ENCODE measurements around the gene FRMD3.

FRMD3 gene

GRCh38 chr9:83355729-83356151 lies 182.5 kb downstream of the FRMD3 start:
- Histone ChIP-seq H3K27ac (no peak overlapping the region), H3K9me3 (ENCODE audit: severe bottlenecking) (no peaks in the 10 kb centered on the region), H3K36me3 (no peaks in the 10 kb centered on the region), H3K27me3 (ENCODE audit: insufficient read depth, low read depth, severe bottlenecking) (no peaks in the 10 kb centered on the region), H3K4me3 (ENCODE audit: low read depth, low read length) (no peak overlapping the region)
- TF ChIP-seq CTCF (IDR thresholded peaks at IDR 0.05; ENCODE audit: low read depth, low read length), result no peak
- DNase-seq, result no peak

- TF ChIP-seq CTCF (IDR thresholded peaks at IDR 0.05; ENCODE audit: low read depth, low read length), result no peak
- no peaks in the 10 kb centered on the region for H3K36me3 ChIP-seq
- H3K27me3 ChIP-seq (ENCODE audit: insufficient read depth, low read depth, severe bottlenecking), result no peaks in the 10 kb centered on the region
- DNase-seq, result no peak
- no peaks in the 10 kb centered on the region for H3K9me3 ChIP-seq (ENCODE audit: severe bottlenecking)
- no peak overlapping the region for H3K27ac ChIP-seq
- no peak overlapping the region for H3K4me3 ChIP-seq (ENCODE audit: low read depth, low read length)
Measured at GRCh38 chr9:83355024-83355444, 183.2 kb downstream of the FRMD3 start.

- Histone ChIP-seq H3K27ac (no peak overlapping the region), H3K27me3 (ENCODE audit: insufficient read depth, low read depth, severe bottlenecking) (no peaks in the 10 kb centered on the region), H3K9me3 (ENCODE audit: severe bottlenecking) (no peaks in the 10 kb centered on the region), H3K36me3 (no peaks in the 10 kb centered on the region), H3K4me3 (ENCODE audit: low read depth, low read length) (peak overlapping the region; percentile 2; the same call in 1 of the 2 replicates)
- peak; percentile 53 for DNase-seq
- no peak for TF ChIP-seq CTCF (IDR thresholded peaks at IDR 0.05; ENCODE audit: low read depth, low read length)
Measured at GRCh38 chr9:83349031-83349430, 189.2 kb downstream of the FRMD3 start.

GRCh38 chr9:83346655-83347420 lies 191.4 kb downstream of the FRMD3 start:
- no peak for TF ChIP-seq CTCF (IDR thresholded peaks at IDR 0.05; ENCODE audit: low read depth, low read length)
- H3K27me3 ChIP-seq (ENCODE audit: insufficient read depth, low read depth, severe bottlenecking), result no peaks in the 10 kb centered on the region
- H3K9me3 ChIP-seq (ENCODE audit: severe bottlenecking), result no peaks in the 10 kb centered on the region
- peak; percentile 20 for DNase-seq
- no peak overlapping the region for H3K27ac ChIP-seq
- H3K36me3 ChIP-seq, result no peaks in the 10 kb centered on the region
- no peak overlapping the region for H3K4me3 ChIP-seq (ENCODE audit: low read depth, low read length)

- TF ChIP-seq CTCF (IDR thresholded peaks at IDR 0.05; ENCODE audit: low read depth, low read length), result no peak
- H3K4me3 ChIP-seq (ENCODE audit: low read depth, low read length), result no peak overlapping the region
- H3K36me3 ChIP-seq, result no peaks in the 10 kb centered on the region
- H3K27me3 ChIP-seq (ENCODE audit: insufficient read depth, low read depth, severe bottlenecking), result no peaks in the 10 kb centered on the region
- no peak overlapping the region for H3K27ac ChIP-seq
- no peaks in the 10 kb centered on the region for H3K9me3 ChIP-seq (ENCODE audit: severe bottlenecking)
- no peak for DNase-seq
Measured at GRCh38 chr9:83343366-83343999, 194.7 kb downstream of the FRMD3 start.
